SK-N-SH treated with all-trans-retinoic acid at 6 μM for 48 hours (cell line): ENCODE results near the gene SNIP1.

Experiments
- ARNTL ChIP-seq: fragments of 450-650 bp; formaldehyde crosslinking; IDR thresholded peaks from 2 replicates; pipeline ENCODE4 v1.5.0; 2020; ENCODE audit warnings: low read depth, mild to moderate bottlenecking, moderate library complexity, borderline replicate concordance
- ESRRG ChIP-seq: fragments of 250-450 bp; sonication (Bioruptor Pico); IDR thresholded peaks from 2 replicates; pipeline ENCODE4 v1.6.1; 2021; ENCODE audit warnings: mild to moderate bottlenecking
- ISL1 ChIP-seq: fragments of 250-450 bp; sonication (Bioruptor Pico); IDR thresholded peaks from 2 replicates; pipeline ENCODE4 v2.1.2; 2022; ENCODE audit warnings: mild to moderate bottlenecking, moderate library complexity
- TCF4 ChIP-seq: fragments of 250-450 bp; sonication (Bioruptor Pico); IDR thresholded peaks from 2 replicates; pipeline ENCODE4 v1.8.0; 2021; ENCODE audit warnings: mild to moderate bottlenecking, moderate library complexity, borderline replicate concordance
- ZFP3 ChIP-seq: fragments of 250-450 bp; sonication (Bioruptor Pico); IDR thresholded peaks from 2 replicates; pipeline ENCODE4 v1.5.0; 2020; ENCODE audit warnings: mild to moderate bottlenecking, moderate library complexity
- TF ChIP-seq, protein P1 (sequence below): fragments of 250-450 bp; sonication (Bioruptor Pico); IDR thresholded peaks from 2 replicates; pipeline ENCODE4 v1.5.0; 2020; ENCODE audit warnings: mild to moderate bottlenecking, moderate library complexity
- TF ChIP-seq, protein P2 (sequence below): fragments of 250-450 bp; sonication (Bioruptor Pico); IDR thresholded peaks from 2 replicates; pipeline ENCODE4 v1.8.0; 2020; ENCODE audit warnings: mild to moderate bottlenecking, moderate library complexity, borderline replicate concordance

DNA sequence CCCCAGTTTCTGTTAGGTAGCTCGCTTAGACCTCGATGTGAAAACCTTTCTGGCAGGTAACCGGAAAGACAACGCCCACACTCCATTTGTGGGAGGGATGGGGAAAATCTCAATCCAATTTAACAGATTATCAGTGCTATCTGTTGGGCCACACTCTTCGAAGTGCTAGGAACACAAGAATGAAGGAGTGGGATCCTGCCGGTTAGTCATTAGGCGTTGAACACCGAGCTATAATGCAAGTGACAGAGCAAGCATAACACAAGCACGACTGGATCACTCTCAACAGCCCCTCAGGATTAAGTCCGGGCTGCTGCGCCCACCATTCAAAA is 531 bp downstream of the SNIP1 start:
- TF ChIP-seq, protein P1, sequence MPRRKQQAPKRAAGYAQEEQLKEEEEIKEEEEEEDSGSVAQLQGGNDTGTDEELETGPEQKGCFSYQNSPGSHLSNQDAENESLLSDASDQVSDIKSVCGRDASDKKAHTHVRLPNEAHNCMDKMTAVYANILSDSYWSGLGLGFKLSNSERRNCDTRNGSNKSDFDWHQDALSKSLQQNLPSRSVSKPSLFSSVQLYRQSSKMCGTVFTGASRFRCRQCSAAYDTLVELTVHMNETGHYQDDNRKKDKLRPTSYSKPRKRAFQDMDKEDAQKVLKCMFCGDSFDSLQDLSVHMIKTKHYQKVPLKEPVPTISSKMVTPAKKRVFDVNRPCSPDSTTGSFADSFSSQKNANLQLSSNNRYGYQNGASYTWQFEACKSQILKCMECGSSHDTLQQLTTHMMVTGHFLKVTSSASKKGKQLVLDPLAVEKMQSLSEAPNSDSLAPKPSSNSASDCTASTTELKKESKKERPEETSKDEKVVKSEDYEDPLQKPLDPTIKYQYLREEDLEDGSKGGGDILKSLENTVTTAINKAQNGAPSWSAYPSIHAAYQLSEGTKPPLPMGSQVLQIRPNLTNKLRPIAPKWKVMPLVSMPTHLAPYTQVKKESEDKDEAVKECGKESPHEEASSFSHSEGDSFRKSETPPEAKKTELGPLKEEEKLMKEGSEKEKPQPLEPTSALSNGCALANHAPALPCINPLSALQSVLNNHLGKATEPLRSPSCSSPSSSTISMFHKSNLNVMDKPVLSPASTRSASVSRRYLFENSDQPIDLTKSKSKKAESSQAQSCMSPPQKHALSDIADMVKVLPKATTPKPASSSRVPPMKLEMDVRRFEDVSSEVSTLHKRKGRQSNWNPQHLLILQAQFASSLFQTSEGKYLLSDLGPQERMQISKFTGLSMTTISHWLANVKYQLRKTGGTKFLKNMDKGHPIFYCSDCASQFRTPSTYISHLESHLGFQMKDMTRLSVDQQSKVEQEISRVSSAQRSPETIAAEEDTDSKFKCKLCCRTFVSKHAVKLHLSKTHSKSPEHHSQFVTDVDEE = no peak
- TF ChIP-seq ARNTL (CRISPR knock-in tag) (no peak), ZFP3 (CRISPR knock-in tag) (no peak), TCF4 (CRISPR knock-in tag) (no peak), ESRRG (CRISPR knock-in tag) (no peak), ISL1 (CRISPR knock-in tag) (no peak)
- TF ChIP-seq, protein P2, sequence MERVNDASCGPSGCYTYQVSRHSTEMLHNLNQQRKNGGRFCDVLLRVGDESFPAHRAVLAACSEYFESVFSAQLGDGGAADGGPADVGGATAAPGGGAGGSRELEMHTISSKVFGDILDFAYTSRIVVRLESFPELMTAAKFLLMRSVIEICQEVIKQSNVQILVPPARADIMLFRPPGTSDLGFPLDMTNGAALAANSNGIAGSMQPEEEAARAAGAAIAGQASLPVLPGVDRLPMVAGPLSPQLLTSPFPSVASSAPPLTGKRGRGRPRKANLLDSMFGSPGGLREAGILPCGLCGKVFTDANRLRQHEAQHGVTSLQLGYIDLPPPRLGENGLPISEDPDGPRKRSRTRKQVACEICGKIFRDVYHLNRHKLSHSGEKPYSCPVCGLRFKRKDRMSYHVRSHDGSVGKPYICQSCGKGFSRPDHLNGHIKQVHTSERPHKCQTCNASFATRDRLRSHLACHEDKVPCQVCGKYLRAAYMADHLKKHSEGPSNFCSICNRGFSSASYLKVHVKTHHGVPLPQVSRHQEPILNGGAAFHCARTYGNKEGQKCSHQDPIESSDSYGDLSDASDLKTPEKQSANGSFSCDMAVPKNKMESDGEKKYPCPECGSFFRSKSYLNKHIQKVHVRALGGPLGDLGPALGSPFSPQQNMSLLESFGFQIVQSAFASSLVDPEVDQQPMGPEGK = no peak
